Effector memory CD4-positive, alpha-beta T cell (primary cell): ENCODE measurements around the gene RIC8B.

ENCODE experiments used
- DNase-seq, 3 donors: peaks; one replicate each; pipeline ENCODE4 v3.0.0-alpha.2; 2020
- H3K27ac ChIP-seq: 2 replicates; pipeline ENCODE4 v1.7.0; 2013; ENCODE audit warnings: mild to moderate bottlenecking, low read length, moderate library complexity; ENCODE audit not compliant: insufficient read depth, poor library complexity, severe bottlenecking
- H3K27me3 ChIP-seq: replicated peaks from 2 replicates; pipeline ENCODE4 v1.7.0; 2013; ENCODE audit warnings: mild to moderate bottlenecking, low read length; ENCODE audit not compliant: insufficient read depth, control insufficient read depth, poor library complexity, severe bottlenecking
- H3K36me3 ChIP-seq: 2 replicates; pipeline ENCODE4 v1.7.0; 2013; ENCODE audit warnings: mild to moderate bottlenecking, low read length, moderate library complexity; ENCODE audit not compliant: control insufficient read depth, insufficient read depth
- H3K4me1 ChIP-seq: 2 replicates; pipeline ENCODE4 v1.7.0; 2013; ENCODE audit warnings: low read length, mild to moderate bottlenecking; ENCODE audit not compliant: control insufficient read depth, insufficient read depth, poor library complexity, severe bottlenecking
- H3K4me3 ChIP-seq: 2 replicates; pipeline ENCODE4 v1.7.0; 2013; ENCODE audit warnings: low read length, low read depth, mild to moderate bottlenecking; ENCODE audit not compliant: insufficient read depth, poor library complexity, severe bottlenecking
- H3K9me3 ChIP-seq: 2 replicates; pipeline ENCODE4 v1.7.0; 2013; ENCODE audit warnings: mild to moderate bottlenecking, low read length, moderate library complexity; ENCODE audit not compliant: control insufficient read depth

The RIC8B gene

GRCh38 chr12:106866426-106867080, 92.1 kb downstream of the RIC8B start:
- Histone ChIP-seq H3K4me3 (no peak overlapping the region), H3K4me1 (no peaks in the 10 kb centered on the region), H3K9me3 (no peaks in the 10 kb centered on the region), H3K27ac (no peak overlapping the region), H3K36me3 (peaks cover 1% of the 10 kb centered on the region), H3K27me3 (no peaks in the 10 kb centered on the region)
- DNase-seq: no peak

GRCh38 chr12:106867651-106868050, 93.2 kb downstream of the RIC8B start:
- Histone ChIP-seq H3K36me3 (peaks cover 3% of the 10 kb centered on the region), H3K4me1 (no peaks in the 10 kb centered on the region), H3K9me3 (no peaks in the 10 kb centered on the region), H3K4me3 (no peak overlapping the region), H3K27ac (no peak overlapping the region), H3K27me3 (no peaks in the 10 kb centered on the region)
- no peak for DNase-seq

GRCh38 chr12:106868982-106869700, 94.7 kb downstream of the RIC8B start:
- no peak for DNase-seq
- Histone ChIP-seq H3K4me1 (no peaks in the 10 kb centered on the region), H3K27me3 (no peaks in the 10 kb centered on the region), H3K36me3 (peaks cover 3% of the 10 kb centered on the region), H3K27ac (no peak overlapping the region), H3K4me3 (no peak overlapping the region), H3K9me3 (no peaks in the 10 kb centered on the region)

- Histone ChIP-seq H3K9me3 (no peaks in the 10 kb centered on the region), H3K27ac (no peak overlapping the region), H3K27me3 (no peaks in the 10 kb centered on the region), H3K36me3 (peaks cover 3% of the 10 kb centered on the region), H3K4me1 (no peaks in the 10 kb centered on the region), H3K4me3 (no peak overlapping the region)
- no peak for DNase-seq
Observed at GRCh38 chr12:106870116-106870515, 95.6 kb downstream of the RIC8B start.

GRCh38 chr12:106871477-106871876, 97.0 kb downstream of the RIC8B start:
- no peak overlapping the region for H3K27ac ChIP-seq
- DNase-seq: no peak

GRCh38 chr12:106873983-106874382, 99.5 kb downstream of the RIC8B start:
- H3K27me3 ChIP-seq: no peaks in the 10 kb centered on the region
- no peaks in the 10 kb centered on the region for H3K4me1 ChIP-seq
- H3K36me3 ChIP-seq: peaks cover 6% of the 10 kb centered on the region
- H3K27ac ChIP-seq: no peak overlapping the region
- H3K4me3 ChIP-seq: no peak overlapping the region
- no peaks in the 10 kb centered on the region for H3K9me3 ChIP-seq
- no peak for DNase-seq

More at GRCh38 chr12:106871477-106871876, 97.0 kb downstream of the RIC8B start:
- Histone ChIP-seq H3K4me3 (no peak overlapping the region), H3K27me3 (no peaks in the 10 kb centered on the region), H3K4me1 (no peaks in the 10 kb centered on the region), H3K9me3 (no peaks in the 10 kb centered on the region), H3K36me3 (peaks cover 3% of the 10 kb centered on the region)

- H3K4me1 ChIP-seq: no peaks in the 10 kb centered on the region
- H3K27ac ChIP-seq: no peak overlapping the region
- H3K27me3 ChIP-seq: no peaks in the 10 kb centered on the region
- H3K4me3 ChIP-seq: no peak overlapping the region
- no peak for DNase-seq
- H3K9me3 ChIP-seq: no peaks in the 10 kb centered on the region
- peaks cover 27% of the 10 kb centered on the region for H3K36me3 ChIP-seq
Observed at GRCh38 chr12:106878804-106879203, 104.3 kb downstream of the RIC8B start.

GRCh38 chr12:106879612-106880011, 105.1 kb downstream of the RIC8B start:
- Histone ChIP-seq H3K27ac (no peak overlapping the region), H3K4me3 (no peak overlapping the region), H3K9me3 (no peaks in the 10 kb centered on the region), H3K27me3 (no peaks in the 10 kb centered on the region), H3K4me1 (no peaks in the 10 kb centered on the region), H3K36me3 (peaks cover 27% of the 10 kb centered on the region)
- no peak for DNase-seq

- Histone ChIP-seq H3K27me3 (no peaks in the 10 kb centered on the region), H3K36me3 (peaks cover 38% of the 10 kb centered on the region), H3K4me1 (no peaks in the 10 kb centered on the region), H3K4me3 (no peak overlapping the region), H3K27ac (no peak overlapping the region), H3K9me3 (no peaks in the 10 kb centered on the region)
- DNase-seq: no peak
Observed at GRCh38 chr12:106883426-106883825, 108.9 kb downstream of the RIC8B start.

- Histone ChIP-seq H3K4me1 (no peaks in the 10 kb centered on the region), H3K4me3 (no peak overlapping the region), H3K27ac (no peak overlapping the region), H3K27me3 (no peaks in the 10 kb centered on the region), H3K9me3 (no peaks in the 10 kb centered on the region), H3K36me3 (peaks cover 32% of the 10 kb centered on the region)
- DNase-seq: no peak
Observed at GRCh38 chr12:106885026-106885425, 110.5 kb downstream of the RIC8B start.
